ENCODE results near the gene REM2. TPM values are rescaled to one million over a fixed set of nuclear protein-coding genes. Genes with fewer than 3 reads are reported as not detected.
"Not testable (repeated sequence)": the region's sequence is repeated elsewhere in the genome, so short reads cannot be mapped to it uniquely, and the experiment has no call there.

Gene REM2
- total RNA-seq, 1 donor from 2014 or later = not detected

DNA sequence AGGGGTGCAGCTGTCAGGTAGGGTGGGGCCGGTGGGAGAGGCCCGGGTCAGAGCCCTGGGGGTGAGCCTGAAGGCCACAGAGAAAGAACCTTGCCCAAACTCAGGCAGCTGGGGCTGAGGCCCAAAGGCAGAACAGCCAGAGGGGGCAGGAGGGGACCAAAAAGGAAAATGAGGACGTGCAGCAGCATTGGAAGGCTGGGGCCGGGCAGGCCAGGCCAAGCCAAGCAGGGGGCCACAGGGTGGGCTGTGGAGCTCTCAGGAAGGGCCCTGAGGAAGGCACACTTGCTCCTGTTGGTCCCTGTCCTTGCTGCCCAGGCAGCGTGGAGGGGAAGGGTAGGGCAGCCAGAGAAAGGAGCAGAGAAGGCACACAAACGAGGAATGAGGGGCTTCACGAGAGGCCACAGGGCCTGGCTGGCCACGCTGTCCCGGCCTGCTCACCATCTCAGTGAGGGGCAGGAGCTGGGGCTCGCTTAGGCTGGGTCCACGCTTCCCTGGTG, 36.2 kb upstream of the REM2 start:
- DNase-seq (no peak), ATAC-seq (ENCODE audit: poor library complexity) (no peak)
- intact Hi-C loops (cut with DNase I) = loop anchor here (10.0 kb wide), 1 partner anchor 452 kb away; no protein-coding TSS in a partner anchor

DNA sequence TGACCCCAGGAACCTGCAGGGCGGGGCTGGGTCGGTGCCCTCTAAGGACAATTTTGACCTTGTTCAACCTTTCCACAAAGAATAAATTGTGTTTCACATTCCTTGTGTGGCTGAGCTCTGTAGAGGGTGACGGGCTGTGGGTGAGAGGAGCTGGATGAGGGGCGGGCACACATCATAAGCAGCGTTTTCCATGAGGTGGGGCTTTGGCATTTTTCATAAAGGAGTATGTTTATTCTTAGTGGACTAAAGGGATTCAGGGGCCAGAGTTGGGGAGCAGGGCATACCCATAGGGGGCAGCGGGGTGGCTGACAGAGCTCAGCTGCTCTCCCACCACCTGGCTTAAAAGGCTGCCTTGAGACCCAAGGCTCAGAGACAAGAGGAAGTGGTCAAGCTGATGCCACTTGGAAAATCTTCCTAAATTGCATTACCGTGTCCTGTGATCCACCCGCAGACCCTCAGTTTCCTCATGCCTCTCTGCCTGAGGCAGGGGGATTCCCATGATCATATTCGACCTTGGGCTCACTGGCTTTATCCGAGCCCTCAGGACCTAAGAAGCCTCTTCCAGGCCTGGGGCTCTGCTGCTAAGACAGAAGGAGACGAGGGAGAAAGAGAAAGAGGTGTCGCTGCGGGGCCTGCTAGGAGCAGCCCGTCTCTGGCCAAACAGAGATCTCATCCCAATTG, 35.2 kb upstream of the REM2 start:
- no peak for DNase-seq
- intact Hi-C loops (cut with DNase I) = loop anchor here (10.0 kb wide), 1 partner anchor 453 kb away; no protein-coding TSS in a partner anchor
- ATAC-seq (ENCODE audit: poor library complexity) = no peak

DNA sequence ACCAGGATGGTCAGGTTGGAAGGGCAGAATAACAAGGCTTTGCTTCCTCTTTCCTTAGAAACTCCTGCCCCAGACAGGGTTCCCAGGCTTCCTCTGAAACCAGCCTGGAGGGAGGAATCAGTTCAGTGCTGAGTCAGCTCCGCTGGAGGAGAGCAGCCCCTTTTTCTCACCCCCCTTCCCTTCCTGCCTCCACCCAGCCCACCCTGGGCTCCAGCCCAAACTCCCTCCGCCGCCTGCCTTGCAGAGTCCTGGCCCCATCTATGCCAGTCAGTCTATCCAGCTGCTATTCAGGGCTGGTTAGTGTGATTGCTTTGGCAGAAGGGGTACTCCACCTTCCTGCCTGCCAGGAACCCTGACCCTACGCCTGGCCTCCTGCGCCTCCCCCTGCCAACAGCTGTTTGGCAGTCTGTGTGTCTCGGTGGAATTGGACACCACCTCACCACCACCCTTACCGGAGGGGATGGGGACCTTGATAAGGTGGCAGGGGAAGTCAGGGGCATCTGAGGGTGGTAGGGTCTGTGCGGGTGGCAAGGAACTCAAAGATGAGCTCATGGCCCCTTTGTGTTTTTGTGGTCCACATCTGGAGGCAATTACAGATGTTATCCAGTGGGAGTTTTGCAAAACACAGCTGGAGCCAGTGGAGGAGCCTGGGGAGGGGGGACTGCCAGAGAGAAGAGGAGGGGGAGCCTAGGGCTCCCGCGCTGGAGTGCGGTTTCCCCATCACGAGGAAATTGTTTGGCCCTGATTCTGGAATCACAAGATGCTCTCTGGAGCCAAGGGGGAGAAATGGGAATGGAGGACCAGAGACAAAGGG, 34.5 kb upstream of the REM2 start:
- peak; percentile 43 for ATAC-seq (ENCODE audit: poor library complexity)
- intact Hi-C loops (cut with DNase I) = loop anchor here (10.0 kb wide), 1 partner anchor 454 kb away; no protein-coding TSS in a partner anchor
- DNase-seq = peak; percentile 82

DNA sequence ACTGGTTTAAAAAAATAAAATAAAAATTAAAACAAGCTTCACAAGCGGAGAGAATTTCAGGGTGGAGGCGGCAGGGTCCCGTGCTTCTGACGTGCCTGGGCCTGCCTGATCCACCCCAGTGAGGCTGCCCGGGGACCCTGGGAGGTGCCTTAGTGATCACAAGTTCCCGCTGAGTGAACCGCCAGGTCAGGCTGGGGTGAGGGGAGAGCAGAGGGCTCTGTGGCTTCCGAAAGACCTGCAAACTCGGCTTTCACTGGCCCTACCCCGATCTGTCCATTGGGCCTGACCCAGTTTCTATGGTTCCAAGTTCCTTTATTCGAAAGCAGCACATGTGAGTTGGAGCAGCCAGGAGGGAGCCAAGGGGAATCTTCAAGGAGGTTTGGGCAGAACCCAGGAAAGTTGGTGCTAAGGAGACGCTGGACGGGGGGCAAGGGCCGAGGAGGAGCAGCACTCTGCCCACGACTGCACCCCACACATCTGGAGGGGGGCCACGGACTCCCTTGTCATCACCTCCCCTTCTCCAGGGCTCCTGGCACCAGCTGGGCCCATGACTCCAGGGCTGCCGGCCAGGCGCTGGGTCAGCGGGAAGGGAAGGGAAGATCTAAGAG, 33.7 kb upstream of the REM2 start:
- DNase-seq (peak; percentile 79), ATAC-seq (ENCODE audit: poor library complexity) (peak; percentile 40)
- intact Hi-C loops (cut with DNase I) = loop anchor here (10.0 kb wide), 1 partner anchor 455 kb away; no protein-coding TSS in a partner anchor

DNA sequence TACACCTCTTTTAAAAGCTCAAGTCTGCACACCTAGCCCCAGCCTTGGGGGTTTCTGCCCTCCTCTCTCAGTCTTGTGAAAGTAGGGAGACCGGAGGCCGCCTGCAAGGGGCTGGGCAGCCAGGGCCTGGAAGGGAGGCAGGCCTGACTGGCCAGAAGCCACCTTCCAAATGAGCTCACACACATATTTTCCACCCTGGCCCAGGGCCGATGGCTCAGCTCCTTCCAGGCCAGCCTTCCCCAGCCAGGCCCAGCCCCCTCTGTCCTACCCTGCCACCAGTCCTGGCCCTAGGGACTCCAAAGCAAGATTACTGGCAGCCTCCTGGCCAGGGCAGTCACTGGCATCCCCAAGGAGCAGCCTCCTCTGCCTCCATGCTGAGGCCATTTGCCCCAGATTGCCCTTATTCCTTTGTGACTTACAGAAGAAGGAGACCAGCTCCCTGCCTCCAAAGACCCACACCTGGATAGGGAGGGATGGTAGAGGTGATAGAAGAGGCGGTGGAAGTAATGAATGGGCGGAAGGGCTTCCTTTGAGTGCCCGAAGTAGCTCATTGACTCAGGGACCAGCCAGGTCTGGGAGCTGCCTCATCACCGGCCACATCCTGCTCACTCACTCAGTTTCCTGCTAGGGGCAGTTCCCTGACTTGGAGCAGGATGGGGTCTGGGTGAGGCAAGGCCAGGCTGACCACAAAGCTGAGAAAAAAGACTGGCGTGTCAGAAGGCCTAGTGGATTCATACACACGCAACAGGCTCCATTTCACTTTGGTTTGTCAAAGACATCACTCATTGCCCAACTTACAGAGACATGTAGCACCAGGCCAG, 31.9 kb upstream of the REM2 start:
- ATAC-seq (ENCODE audit: poor library complexity) (peak; percentile 81), DNase-seq (peak; percentile 94)
- intact Hi-C loops (cut with DNase I) = loop anchor here (10.0 kb wide), 1 partner anchor 296 kb away; no protein-coding TSS in a partner anchor

DNA sequence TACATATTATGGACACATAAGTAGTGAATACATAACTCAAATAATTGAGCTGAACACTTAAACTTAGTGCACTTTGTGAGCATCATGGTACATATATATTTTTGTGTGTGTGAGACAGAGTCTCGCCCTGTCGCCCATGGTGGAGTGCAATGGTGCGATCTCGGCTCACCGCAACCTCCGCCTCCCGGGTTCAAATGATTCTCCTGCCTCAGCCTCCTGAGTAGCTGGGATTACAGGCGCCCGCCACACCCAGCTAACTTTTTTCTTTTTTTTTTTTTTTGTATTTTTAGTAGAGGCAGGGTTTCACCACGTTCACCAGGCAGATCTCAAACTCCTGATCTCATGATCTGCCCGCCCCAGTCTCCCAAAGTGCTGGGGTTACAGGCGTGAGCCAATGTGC, 30.8 kb upstream of the REM2 start:
- intact Hi-C loops (cut with DNase I) = loop anchor here (1.0 to 10.0 kb wide), 2 partner anchors 29 to 297 kb away; no protein-coding TSS in a partner anchor
- not testable (repeated sequence) for ATAC-seq (ENCODE audit: poor library complexity)
- peak; percentile 25 for DNase-seq

DNA sequence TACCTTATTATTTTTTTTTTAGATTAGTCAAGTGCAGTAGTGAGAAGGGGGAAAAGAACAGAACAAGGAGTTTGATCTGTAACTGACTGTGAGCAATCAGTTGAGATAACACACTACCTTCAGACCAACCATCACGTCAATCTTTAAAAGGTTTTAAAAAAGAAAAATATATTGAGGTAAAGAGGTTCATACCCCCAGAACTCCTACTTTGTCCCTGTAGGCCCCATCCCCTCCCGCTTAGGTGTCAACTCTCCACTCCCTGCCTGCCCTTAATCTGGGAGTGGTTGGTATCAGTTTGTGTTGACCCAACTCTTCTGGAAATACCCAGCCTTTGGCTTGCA, 30.5 kb upstream of the REM2 start:
- intact Hi-C loops (cut with DNase I) = loop anchor here (1.0 to 10.0 kb wide), 2 partner anchors 29 to 298 kb away; no protein-coding TSS in a partner anchor
- ATAC-seq (ENCODE audit: poor library complexity) (no peak), DNase-seq (no peak)

DNA sequence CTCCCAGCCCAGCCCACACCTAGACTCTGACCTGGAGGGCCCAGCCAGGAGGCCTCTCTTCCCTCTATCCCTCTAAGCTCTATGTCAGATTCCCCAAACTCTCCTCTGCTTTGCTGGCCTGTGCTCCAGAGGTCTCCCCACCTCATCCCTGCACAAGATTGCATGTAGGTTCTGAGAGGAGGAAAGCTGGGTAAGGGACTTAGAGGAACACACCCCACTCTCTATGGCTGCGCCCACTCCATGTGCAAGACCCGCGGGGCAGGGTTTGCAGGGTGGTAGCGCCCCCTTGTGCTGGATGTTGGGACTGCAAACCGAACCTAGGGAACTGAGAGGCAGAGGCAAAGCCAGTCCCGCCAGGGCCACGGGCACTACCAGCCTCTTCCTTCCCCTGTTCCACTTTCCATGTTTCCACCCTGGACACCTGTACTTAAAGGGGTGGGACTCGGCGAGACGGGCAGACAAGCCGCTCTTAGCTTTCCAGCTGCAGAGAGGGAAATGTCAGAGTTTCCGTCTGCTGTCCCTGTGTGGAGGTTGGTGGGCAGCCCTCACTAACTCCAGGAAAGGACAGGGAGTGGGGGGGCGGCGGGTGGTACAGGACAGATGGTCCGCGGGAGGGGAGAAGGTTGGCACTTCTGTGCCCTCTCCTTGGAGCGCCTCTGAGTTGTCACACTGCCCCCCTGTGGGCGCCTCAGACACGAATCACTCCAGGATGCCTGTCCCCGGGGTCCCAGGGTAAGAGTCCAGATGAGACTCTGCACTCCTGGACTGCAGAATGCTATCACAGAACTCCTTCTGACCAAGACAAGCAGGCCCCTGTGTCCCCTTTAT, 29.9 kb upstream of the REM2 start:
- intact Hi-C loops (cut with DNase I) = loop anchor here (1.0 to 10.0 kb wide), 2 partner anchors 30 to 298 kb away; no protein-coding TSS in a partner anchor
- DNase-seq (peak; percentile 94), ATAC-seq (ENCODE audit: poor library complexity) (peak; percentile 69)

DNA sequence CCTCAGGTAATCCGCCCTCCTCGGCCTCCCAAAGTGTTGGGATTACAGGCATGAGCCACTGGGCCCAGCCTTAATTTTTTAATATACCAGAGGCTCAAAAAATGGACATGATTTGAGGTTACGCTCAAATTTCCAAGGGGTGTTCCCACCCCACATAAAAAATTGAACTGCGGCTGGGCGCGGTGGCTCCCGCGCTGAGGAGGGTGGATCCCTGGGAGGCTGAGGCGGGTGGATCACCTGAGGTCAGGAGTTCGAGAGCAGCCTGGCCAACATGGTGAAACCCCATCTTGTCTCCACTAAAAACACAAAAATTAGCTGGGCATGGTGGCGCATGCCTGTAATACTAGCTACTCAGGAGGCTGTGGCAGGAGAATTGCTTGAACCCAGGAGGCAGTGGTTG, 28.7 kb upstream of the REM2 start:
- ATAC-seq (ENCODE audit: poor library complexity); DNase-seq: not testable (repeated sequence)
- intact Hi-C loops (cut with DNase I) = loop anchor here (10.0 kb wide), 1 partner anchor 299 kb away; no protein-coding TSS in a partner anchor

DNA sequence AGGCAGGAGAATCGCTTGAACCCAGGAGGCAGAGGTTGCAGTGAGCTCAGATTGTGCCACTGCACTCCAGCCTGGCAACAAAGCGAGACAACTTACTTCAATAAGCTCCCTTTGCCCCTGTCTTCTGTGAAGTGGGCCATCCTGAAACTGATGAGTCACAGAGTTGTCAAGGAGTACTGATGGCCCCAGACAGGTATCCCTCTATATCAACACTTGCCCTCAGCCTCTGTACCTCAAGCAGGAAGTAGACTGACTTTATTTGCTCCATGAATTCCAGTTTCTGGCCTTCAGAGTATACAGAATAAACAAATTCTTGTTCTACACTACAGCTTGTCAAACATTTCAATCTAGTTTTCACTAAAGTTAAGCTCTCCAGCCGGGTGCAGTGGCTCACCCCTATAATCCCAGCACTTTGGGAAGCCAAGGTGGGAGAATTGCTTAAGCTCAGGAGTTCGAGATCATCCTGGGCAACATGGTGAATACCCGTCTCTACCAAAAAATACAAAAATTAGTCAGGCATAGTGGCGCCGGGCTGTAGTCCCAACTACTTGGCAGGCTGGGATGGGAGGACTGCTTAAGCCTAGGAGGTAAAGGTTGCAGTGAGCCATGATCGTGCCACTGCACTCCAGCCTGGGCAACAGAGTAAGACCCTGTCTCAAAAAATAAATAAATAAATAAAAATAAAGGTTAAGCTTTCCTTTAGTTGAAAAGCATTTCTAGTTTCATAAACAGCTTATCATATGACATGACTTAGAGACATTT, 27.9 kb upstream of the REM2 start:
- ATAC-seq (ENCODE audit: poor library complexity) = no peak
- intact Hi-C loops (cut with DNase I) = loop anchor here (10.0 kb wide), 1 partner anchor 300 kb away; no protein-coding TSS in a partner anchor

DNA sequence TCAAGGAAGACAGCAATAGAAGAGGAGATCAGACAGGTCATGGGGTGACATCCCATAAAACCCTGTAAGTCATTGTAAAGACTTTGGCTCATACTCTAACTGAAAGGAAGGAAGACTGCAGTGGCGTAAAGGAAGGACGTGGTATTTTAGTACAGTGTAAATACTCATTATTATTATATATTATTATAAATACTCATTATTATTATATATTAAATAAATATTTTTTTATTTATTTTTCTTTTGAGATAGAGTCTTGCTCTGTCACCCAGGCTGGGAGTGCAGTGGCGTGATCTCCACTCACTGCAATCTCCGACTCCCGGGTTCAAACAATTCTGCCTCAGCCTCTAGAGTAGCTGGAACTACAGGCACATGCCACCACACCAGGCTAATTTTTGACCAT, 26.6 kb upstream of the REM2 start:
- ATAC-seq (ENCODE audit: poor library complexity) (no peak), DNase-seq (no peak)
- intact Hi-C loops (cut with DNase I) = loop anchor here (10.0 kb wide), 1 partner anchor 302 kb away; no protein-coding TSS in a partner anchor

More for the DNA sequence above, 27.9 kb upstream of the REM2 start:
- no peak for DNase-seq

DNA sequence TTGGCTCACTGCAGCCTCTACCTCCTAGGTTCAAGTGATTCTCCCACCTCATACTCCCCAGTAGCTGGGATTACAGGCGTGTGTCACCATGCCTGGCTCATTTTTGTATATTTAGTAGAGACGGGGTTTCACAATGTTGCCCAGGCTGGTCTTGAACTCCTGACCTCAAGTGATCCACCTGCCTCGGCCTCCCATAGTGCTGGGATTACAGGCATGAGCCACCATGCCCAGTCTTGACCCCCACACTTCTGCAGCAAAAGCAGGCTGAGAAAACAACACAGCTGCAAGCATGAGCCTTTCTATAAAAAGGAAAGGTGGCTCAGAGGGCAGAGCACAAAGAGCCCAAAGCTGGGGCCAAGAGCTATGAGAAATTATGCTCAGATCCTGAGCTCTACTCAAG, 22.6 kb upstream of the REM2 start:
- not testable (repeated sequence) for ATAC-seq (ENCODE audit: poor library complexity)

DNA sequence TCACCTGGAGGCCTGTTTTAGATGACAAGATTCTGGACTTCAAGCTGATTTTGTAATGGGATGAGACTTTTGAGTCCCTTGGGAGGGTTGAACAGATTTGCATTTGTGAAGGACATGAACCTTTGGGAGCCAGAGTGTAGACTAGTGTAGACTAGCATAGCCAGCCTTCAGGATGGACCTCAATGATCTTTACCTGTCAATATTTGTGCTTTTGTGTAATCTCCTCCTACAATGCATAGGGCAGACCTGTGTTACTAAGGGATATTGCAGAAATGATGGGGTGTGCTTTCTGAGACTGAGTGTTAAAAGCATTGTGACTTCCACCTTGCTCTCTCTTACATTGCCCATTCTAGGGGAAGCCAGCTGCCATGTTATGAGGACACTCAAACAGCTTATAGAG, 21.4 kb upstream of the REM2 start:
- no peak for DNase-seq
- no peak for ATAC-seq (ENCODE audit: poor library complexity)
- intact Hi-C loops (cut with DNase I) = no loop called here

More for the DNA sequence above, 22.6 kb upstream of the REM2 start:
- intact Hi-C loops (cut with DNase I) = not testable (repeated sequence)
- peak; percentile 0 for DNase-seq

DNA sequence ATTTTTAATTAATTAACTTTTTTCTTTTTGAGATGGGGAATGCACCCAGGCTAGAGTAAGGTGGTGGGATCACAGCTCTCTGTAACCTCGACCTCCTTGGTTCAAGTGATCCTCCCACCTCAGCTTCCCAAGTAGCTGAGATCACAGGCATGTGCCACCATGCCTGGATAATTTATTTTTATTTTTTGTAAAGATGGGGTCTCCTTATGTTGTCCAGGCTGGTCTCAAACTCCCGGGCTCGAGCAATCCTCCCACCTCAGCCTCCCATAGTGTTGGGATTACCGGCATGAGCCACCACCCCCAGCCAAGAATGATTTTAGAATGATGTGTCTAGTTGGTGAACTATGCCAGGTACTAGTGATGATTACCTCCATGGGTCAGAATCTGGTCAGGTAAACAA, 18.0 kb upstream of the REM2 start:
- ATAC-seq (ENCODE audit: poor library complexity) = no peak
- intact Hi-C loops (cut with DNase I) = no loop called here
- no peak for DNase-seq

DNA sequence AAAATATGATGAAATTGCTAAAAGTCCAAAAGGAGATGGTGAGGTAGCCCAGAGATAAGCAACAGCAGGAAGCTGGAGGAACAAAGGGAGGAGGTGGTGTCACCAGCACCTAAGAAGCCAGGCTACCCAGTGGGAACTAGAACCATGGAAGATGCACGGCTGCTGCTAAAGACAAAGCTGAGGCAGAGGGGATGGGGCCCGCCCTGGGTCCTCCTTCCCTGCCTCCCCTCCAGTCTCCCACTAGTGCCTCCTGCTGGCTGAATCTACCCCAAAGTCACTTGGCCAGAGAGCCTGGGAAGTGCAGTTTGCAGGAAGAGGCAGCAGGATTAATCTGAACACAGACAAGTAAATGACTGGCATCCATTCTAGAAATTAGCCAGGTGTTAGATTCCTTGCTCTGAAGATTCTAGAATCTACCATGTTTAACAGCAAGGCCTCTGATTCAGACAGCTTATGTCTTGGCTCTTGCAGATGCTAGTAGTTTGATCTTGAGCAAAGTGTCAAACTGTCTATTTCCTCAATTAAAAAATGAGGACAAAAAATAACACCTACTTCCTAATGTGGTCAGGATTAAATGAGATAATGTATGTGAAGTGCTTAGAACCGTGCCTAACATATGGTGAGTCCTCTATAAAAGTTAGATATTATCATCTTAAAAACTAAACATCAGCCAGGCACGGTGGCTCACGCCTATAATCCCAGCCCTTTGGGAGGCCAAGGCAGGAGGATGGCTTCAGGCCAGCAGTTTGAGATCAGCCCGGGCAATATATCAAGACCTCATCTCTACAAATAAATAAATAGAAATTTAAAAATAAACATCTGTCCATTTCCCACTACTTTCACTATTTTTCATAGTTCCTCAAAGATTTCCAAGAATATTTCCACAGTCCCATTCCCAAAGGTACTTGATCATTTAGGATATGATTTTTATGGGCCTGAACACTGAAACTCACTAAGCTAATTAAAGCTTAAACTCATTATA, 17.3 kb upstream of the REM2 start:
- DNase-seq (no peak), ATAC-seq (ENCODE audit: poor library complexity) (no peak)
- intact Hi-C loops (cut with DNase I) = no loop called here
